Right renal cortex interstitium (tissue), 3 donors: Measurements from ENCODE around the gene DGKB. TPM values are rescaled to one million over a fixed set of nuclear protein-coding genes. Genes with fewer than 3 reads are reported as not detected.

ENCODE experiments used
- DNase-seq, 3 donors: peaks; one replicate each; pipeline ENCODE4 v3.0.0-alpha.2; 2013; ENCODE audit warnings: low read depth in 3 of 3, low spot score in 2 of 3
- polyA plus RNA-seq, 3 donors: library from polyadenylated mRNA; unstranded; fragments of 120-200 nt; gene quantifications; one replicate each; pipeline ENCODE4 v1.2.1, GENCODE V29; 2013; ENCODE audit not compliant: insufficient read length in 3 of 3

Gene DGKB
- polyA plus RNA-seq, 3 donors, result 2.5 to 3.9 (median 2.7) TPM

GRCh38 chr7:14179781-14180180 lies 722.8 kb downstream of the DGKB start:
- no peak for DNase-seq

- DNase-seq, result no peak
Measured at GRCh38 chr7:14177876-14178275, 724.7 kb downstream of the DGKB start.

GRCh38 chr7:14170872-14171271 lies 731.7 kb downstream of the DGKB start:
- DNase-seq, result no peak

DNA sequence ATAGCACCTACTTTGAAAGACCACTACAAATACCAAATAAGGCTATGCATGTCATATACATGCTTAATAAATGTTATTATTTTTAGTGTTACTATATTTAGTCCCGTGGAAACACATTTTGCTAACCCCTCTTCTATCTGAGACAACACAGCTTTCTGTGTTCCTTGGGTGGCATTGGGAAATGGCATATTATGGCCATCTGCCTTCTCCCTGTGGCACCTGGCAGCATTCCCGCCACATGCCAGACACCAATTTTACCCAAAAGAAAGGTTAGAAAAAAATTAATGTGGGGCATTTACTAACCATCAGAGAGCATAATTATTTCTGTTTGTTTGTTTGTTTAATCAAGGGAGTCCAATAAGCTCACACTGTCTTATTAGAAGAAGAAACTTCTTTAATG lies 744.4 kb downstream of the DGKB start:
- DNase-seq, result no peak

- no peak for DNase-seq
Measured at GRCh38 chr7:14156436-14156835, 746.1 kb downstream of the DGKB start.

- DNase-seq, result no peak
Measured at GRCh38 chr7:14148974-14149373, 753.6 kb downstream of the DGKB start.

GRCh38 chr7:14147532-14147931 lies 755.0 kb downstream of the DGKB start:
- DNase-seq, result no peak

- DNase-seq, result no peak
Measured at GRCh38 chr7:14144538-14144937, 758.0 kb downstream of the DGKB start.

GRCh38 chr7:14144109-14144508 lies 758.4 kb downstream of the DGKB start:
- DNase-seq, result no peak

GRCh38 chr7:14137676-14138075 lies 764.9 kb downstream of the DGKB start:
- no peak for DNase-seq

DNA sequence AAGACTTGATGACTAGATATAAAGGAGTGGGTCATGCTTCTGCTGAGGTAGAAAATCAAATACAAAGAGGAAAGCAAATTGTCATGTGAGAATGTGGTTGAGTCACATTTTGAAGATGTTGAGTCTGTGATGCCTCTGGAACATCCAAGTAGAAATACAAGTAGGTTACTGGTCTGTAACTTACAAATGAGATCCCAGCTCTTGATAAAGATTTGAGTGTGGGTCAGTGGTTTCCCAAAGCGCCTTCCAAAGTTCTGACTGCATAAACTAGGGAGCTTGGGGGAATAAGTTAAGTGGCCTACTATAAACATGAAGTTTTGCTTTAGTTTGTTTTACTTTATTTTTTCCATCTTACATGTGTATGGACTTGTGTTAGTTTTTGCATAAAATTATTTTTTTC lies 768.8 kb downstream of the DGKB start:
- DNase-seq, result no peak

DNA sequence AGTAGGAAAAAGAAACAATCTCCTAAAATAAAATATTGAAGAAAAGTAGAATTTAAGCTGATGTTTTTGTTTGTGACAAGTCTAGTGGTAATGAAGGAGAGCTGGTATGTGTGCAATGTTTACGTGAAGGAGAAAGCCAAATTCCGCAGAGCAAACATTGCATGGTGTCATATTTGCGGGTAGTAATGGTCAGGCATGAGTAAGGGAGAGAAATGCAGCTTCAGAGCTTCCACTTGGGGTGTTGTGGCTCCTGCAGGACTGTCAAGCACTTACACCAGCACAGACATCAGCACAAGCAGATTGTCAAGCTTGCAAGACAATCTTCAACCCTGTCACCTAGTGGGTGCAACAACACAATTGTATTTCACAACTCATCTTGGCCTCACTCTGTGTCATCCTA lies 776.6 kb downstream of the DGKB start:
- DNase-seq, result no peak

DNA sequence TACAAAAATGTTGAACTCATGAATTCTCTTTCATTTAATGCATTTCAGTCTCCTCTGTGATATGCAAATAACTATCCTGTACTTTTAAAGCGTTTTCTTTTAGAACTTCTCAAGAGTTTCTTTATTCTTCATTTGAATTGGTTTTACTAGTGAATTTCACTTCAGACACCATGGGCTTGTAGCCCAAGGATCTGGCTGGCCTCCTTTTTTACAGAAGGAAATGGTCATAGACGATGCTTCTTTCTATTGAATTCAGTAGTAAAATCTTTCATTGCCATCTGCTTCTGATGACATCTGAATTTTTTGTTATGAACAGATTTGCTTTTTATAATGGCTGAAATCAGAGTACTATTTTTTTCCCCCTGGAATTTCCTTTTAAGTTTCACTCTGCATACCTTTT lies 777.8 kb downstream of the DGKB start:
- DNase-seq, result no peak

DNA sequence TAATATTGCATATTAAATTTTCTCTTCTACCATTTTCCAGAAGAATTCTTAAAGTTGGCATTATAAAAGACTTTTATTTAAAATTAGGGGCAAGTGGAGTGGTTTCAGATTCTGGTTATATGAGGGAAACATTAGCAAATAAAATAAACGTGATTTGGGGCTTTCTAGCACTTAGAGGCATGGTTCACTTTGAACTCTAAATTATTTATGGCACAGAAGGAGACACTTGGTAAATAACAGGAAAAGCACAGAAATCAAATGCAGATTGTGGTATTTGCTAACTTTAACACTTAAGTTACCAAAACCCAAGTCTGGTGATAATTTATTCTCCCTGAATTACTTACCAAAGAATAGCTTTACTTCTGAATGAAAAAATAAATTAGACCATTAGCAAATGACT lies 778.6 kb downstream of the DGKB start:
- DNase-seq, result no peak

- DNase-seq, result no peak
Measured at GRCh38 chr7:14115701-14116100, 786.9 kb downstream of the DGKB start.

DNA sequence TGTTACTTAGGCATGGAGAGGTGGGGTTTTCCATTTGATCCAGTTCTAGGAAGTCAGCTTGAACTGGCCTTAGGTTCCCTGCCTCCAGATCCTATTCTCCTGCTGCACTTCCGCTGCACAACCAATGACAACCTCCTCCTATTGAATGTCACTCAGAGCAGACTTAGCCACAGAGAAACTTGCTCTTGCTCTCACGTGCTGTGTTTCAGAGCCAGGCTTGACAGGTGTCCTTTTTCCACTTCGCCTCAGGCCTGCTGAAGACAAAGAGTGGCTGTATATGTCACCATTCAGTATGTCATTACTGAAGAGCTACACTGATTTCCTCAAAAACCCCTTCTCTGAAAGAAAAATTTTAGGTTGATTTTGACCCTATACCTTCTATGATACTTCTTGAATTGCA lies 797.7 kb downstream of the DGKB start:
- no peak for DNase-seq

DNA sequence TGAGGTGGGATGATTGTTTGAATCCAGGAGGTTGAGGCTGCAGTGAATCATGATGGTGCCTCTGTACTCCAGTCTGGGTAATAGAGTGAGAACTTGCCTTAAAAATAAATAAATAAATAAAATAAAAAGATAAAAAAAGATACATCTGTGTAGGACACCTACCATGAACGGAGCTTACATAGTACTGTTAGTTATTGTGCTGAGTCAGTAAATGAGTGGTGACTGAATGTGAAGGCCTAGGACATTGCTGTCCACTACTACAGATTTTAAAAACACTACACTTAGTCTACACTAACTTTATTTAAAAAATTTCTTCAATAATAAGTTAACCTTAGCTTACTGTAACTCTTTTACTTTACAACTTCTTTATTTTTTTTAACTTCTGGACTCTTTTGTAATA lies 806.4 kb downstream of the DGKB start:
- DNase-seq, result no peak

DNA sequence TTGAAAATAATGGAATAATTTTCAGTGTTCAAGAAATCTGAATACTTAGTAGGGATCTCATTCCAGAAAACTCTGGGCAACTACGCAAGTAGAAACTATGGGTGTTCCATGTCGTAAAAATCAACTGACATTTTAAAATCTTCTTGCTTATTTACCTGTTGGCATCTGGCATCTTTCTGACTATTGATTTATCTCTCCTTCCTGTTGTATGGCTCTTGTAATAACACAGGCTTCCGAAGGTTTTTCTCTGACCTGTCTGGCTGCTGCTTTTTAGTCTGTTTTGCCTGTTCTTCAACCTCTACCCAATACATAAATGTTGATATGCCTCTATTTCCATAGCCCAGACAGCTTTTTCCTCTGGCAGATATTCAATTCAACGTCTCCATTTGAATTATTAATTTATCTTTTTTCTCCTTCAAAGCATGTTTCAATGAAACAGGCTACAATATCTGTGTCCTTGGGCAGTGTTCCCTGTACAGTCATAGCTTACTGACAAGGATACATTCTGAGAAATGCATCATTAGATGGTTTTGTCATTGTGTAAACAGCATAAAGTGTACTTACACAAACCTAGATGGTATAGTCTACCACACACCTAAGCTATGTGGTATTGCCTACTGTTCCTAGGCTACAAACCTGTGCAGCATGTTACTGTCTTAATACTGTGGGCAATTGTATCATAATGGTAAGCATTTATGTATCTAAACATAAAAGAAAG lies 807.2 kb downstream of the DGKB start:
- no peak for DNase-seq
